ENCODE data around the gene OR1I1.
A peak's percentile ranks its signal among the peaks of the same experiment; 100 is the strongest.

OR1I1 gene

DNA sequence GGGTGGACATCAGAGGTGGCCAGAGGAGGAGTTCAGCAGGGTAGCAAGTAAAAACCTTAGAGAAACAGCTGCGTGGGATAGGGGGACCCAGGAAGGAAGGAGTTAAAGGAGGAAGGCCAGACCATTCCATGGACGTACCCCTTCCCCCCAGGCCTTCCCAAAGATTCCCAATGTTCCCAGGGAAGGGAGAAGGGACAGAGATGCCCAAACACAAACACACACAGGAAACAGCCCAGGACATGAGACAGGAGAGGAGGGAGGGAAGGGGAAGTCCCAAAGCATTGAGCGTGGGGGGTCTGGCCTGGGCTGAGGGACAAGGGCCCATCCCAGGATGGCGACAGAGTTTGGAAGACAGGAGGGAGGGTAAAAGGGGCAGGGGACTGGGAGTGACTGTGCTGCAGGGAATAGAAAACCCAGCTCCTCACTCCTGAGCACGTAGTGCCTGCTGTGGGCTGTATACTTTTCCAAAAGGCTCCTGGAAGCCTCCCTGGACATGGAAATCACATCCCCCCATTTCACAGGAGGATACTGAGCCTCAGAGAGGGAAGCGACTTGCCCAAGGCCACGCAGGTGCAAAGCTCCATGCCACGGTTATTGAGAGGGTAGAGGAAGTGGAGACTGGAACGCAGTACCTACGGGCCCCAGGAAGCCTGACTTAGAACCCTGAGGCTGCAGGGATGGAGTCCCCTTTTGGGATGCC is 26.3 kb downstream of the OR1I1 start:
- peaks cover 6% of the 10 kb centered on the region for H3K4me1 ChIP-seq
- peaks cover 13% of the 10 kb centered on the region for H3K9me3 ChIP-seq
- H3K4me3 ChIP-seq, result no peak overlapping the region
- TF ChIP-seq Cebpa-rat (IDR thresholded peaks at IDR 0.05), result no peak
- H4K20me1 ChIP-seq, result no peaks in the 10 kb centered on the region
- H3K36me3 ChIP-seq, result peaks cover 4% of the 10 kb centered on the region
- no peak overlapping the region for H3K27ac ChIP-seq
- peak overlapping the region; percentile 8; the same call in 1 of the 2 replicates for H3K4me2 ChIP-seq
- H3K9ac ChIP-seq, result no peak overlapping the region
- H3K27me3 ChIP-seq, result no peaks in the 10 kb centered on the region

DNA sequence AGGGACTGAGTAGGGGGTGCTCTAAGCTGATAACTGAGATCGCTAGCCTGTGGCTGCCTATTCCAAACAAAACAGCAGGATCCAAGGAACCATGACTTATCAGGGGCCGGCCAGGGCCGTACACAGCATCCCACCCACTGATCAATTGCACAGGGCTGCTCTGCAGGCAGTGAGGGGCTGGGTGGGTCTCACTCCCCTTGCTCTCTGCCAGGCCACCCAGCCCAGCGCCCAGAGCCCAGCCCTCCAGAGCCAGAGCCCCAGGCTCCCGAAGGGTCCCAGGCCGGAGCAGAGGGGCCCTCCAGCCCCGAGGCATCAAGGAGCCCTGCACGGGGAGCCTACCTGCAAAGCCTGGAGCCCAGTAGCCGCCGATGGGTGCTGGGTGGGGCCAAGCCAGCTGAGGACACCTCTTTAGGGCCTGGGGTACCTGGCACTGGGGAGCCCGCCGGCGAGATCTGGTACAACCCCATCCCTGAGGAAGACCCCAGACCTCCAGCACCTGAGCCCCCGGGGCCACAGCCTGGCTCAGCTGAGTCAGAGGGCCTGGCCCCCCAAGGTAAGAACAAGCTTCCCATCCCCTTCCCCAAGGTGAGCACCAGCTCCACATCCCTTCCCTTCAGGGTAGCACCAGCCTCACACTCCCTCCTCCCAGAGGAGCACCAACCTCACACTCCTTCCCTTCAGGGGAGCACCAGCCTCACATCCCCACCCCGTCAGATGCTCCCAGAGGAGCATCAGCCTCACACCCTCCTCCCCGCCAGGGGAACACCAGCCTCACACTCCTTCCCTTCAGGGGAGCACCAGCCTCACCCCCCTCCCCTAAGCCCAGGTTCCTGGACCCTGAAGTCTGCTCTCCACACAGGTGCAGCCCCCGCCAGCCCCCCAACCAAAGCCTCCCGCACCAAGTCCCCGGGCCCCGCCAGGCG is 27.1 kb downstream of the OR1I1 start:
- Histone ChIP-seq H3K36me3 (peaks cover 12% of the 10 kb centered on the region), H3K27me3 (no peaks in the 10 kb centered on the region), H3K9ac (no peak overlapping the region), H3K4me2 (no peak overlapping the region), H3K4me1 (peaks cover 6% of the 10 kb centered on the region), H3K9me3 (peaks cover 5% of the 10 kb centered on the region), H3K27ac (no peak overlapping the region), H3K4me3 (no peak overlapping the region), H4K20me1 (no peaks in the 10 kb centered on the region)
- no peak for TF ChIP-seq Cebpa-rat (IDR thresholded peaks at IDR 0.05)

DNA sequence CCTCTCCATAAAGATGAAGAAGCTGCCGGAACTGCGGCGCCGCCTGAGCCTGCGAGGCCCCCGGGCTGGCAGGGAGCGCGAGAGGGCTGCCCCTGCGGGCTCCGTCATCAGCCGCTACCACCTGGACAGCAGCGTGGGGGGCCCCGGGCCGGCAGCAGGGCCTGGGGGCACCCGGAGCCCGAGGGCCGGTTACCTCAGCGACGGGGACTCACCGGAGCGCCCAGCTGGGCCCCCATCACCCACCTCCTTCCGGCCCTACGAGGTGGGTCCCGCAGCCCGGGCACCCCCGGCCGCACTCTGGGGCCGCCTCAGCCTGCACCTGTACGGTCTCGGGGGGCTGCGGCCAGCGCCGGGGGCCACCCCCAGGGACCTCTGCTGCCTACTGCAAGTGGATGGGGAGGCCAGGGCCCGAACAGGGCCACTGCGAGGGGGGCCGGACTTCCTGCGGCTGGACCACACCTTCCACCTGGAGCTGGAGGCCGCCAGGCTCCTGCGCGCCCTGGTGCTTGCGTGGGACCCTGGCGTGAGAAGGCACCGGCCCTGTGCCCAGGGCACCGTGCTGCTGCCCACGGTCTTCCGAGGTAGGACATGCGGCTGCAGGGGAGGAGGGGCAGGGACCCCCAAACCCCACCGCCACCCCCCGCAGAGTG is 27.9 kb downstream of the OR1I1 start:
- H3K4me2 ChIP-seq, result no peak overlapping the region
- no peak overlapping the region for H3K4me3 ChIP-seq
- H3K4me1 ChIP-seq, result peaks cover 6% of the 10 kb centered on the region
- no peak overlapping the region for H3K9ac ChIP-seq
- no peak overlapping the region for H3K27ac ChIP-seq
- no peaks in the 10 kb centered on the region for H3K27me3 ChIP-seq
- H3K36me3 ChIP-seq, result peaks cover 18% of the 10 kb centered on the region
- no peak for TF ChIP-seq Cebpa-rat (IDR thresholded peaks at IDR 0.05)
- H4K20me1 ChIP-seq, result no peaks in the 10 kb centered on the region
- no peaks in the 10 kb centered on the region; the same call in 1 of the 2 replicates for H3K9me3 ChIP-seq

- Histone ChIP-seq H3K4me2 (no peak overlapping the region), H3K27ac (no peak overlapping the region), H3K9ac (no peak overlapping the region), H3K4me1 (peaks cover 6% of the 10 kb centered on the region), H3K36me3 (peaks cover 23% of the 10 kb centered on the region), H4K20me1 (no peaks in the 10 kb centered on the region), H3K9me3 (no peaks in the 10 kb centered on the region; the same call in 1 of the 2 replicates), H3K4me3 (no peak overlapping the region), H3K27me3 (no peaks in the 10 kb centered on the region)
- TF ChIP-seq Cebpa-rat (IDR thresholded peaks at IDR 0.05), result no peak
Observed at GRCh38 chr19:15110418-15110815, 28.4 kb downstream of the OR1I1 start.

DNA sequence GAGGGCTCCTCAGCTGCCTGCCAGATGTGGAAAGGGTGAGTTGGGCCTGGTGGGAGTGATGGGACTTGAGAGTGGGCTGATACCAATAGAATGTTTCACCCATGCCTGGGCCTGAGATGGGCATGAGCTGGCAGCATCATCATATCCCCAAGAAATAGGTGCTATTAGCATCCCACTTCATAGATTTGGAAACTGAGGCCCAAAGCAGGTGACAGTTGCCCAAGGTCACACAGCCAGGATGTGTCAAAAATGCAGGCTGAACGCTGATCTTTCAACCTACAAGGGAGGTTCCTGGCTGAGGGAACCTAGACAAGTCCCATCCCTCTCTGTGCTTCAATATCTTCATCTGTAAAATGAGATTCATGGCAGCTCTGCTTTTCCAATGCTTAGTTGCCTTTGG is 29.7 kb downstream of the OR1I1 start:
- Histone ChIP-seq H3K36me3 (peaks cover 36% of the 10 kb centered on the region), H3K9me3 (no peaks in the 10 kb centered on the region; the same call in 1 of the 2 replicates), H3K4me1 (peaks cover 6% of the 10 kb centered on the region), H3K9ac (no peak overlapping the region), H3K27me3 (no peaks in the 10 kb centered on the region), H3K27ac (no peak overlapping the region), H3K4me2 (no peak overlapping the region), H3K4me3 (no peak overlapping the region), H4K20me1 (no peaks in the 10 kb centered on the region)
- TF ChIP-seq Cebpa-rat (IDR thresholded peaks at IDR 0.05), result no peak

GRCh38 chr19:15112385-15112784 is 30.4 kb downstream of the OR1I1 start:
- H3K4me2 ChIP-seq, result no peak overlapping the region
- H3K36me3 ChIP-seq, result peaks cover 43% of the 10 kb centered on the region
- H3K9ac ChIP-seq, result no peak overlapping the region
- H3K27me3 ChIP-seq, result no peaks in the 10 kb centered on the region
- no peaks in the 10 kb centered on the region; the same call in 1 of the 2 replicates for H3K9me3 ChIP-seq
- no peak overlapping the region for H3K4me3 ChIP-seq
- H4K20me1 ChIP-seq, result no peaks in the 10 kb centered on the region
- no peak for TF ChIP-seq Cebpa-rat (IDR thresholded peaks at IDR 0.05)
- no peak overlapping the region for H3K27ac ChIP-seq
- H3K4me1 ChIP-seq, result peaks cover 6% of the 10 kb centered on the region

GRCh38 chr19:15113245-15114152 is 31.5 kb downstream of the OR1I1 start:
- peaks cover 54% of the 10 kb centered on the region for H3K36me3 ChIP-seq
- no peaks in the 10 kb centered on the region for H3K27me3 ChIP-seq
- no peak for TF ChIP-seq Cebpa-rat (IDR thresholded peaks at IDR 0.05)
- no peaks in the 10 kb centered on the region; the same call in 1 of the 2 replicates for H3K9me3 ChIP-seq
- H3K9ac ChIP-seq, result no peak overlapping the region
- H4K20me1 ChIP-seq, result no peaks in the 10 kb centered on the region
- H3K27ac ChIP-seq, result no peak overlapping the region
- H3K4me1 ChIP-seq, result no peaks in the 10 kb centered on the region
- H3K4me2 ChIP-seq, result no peak overlapping the region
- no peak overlapping the region for H3K4me3 ChIP-seq

- no peak overlapping the region for H3K4me3 ChIP-seq
- H3K9ac ChIP-seq, result no peak overlapping the region
- H3K9me3 ChIP-seq, result no peaks in the 10 kb centered on the region; the same call in 1 of the 2 replicates
- H3K27me3 ChIP-seq, result no peaks in the 10 kb centered on the region
- H4K20me1 ChIP-seq, result no peaks in the 10 kb centered on the region
- TF ChIP-seq Cebpa-rat (IDR thresholded peaks at IDR 0.05), result no peak
- peaks cover 60% of the 10 kb centered on the region for H3K36me3 ChIP-seq
- no peak overlapping the region for H3K27ac ChIP-seq
- H3K4me1 ChIP-seq, result no peaks in the 10 kb centered on the region
- H3K4me2 ChIP-seq, result no peak overlapping the region
Observed at GRCh38 chr19:15114153-15114540, 32.1 kb downstream of the OR1I1 start.

DNA sequence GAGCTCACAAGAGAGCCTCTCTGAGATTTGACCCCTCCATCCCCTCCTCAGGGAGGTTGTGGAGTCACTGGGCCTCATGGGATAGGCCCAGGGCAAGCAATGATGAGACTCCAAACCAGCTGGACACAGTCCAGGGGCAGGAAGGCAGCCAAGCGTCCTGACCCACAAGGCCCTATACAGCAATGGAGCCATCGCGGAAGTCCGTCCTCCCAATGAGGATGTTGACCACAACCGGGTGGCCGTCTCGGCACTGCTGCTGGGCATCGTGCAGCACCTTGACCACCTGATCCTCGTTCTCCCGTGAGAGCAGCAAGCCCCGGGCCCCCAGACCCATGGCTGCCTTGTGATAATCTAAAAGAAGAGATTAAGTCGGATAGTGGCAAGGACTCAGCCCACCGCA is 33.1 kb downstream of the OR1I1 start:
- peaks cover 70% of the 10 kb centered on the region for H3K36me3 ChIP-seq
- H4K20me1 ChIP-seq, result no peaks in the 10 kb centered on the region
- H3K9me3 ChIP-seq, result no peaks in the 10 kb centered on the region; the same call in 1 of the 2 replicates
- H3K27ac ChIP-seq, result no peak overlapping the region
- H3K4me2 ChIP-seq, result no peak overlapping the region
- no peaks in the 10 kb centered on the region for H3K4me1 ChIP-seq
- no peak overlapping the region for H3K9ac ChIP-seq
- TF ChIP-seq Cebpa-rat (IDR thresholded peaks at IDR 0.05), result no peak
- H3K27me3 ChIP-seq, result no peaks in the 10 kb centered on the region
- H3K4me3 ChIP-seq, result no peak overlapping the region

Data from BLaER1 (cell line).